ENCODE measurements around the gene SCN3B.
A peak's percentile ranks its signal among the peaks of the same experiment; 100 is the strongest.

Gene SCN3B

DNA sequence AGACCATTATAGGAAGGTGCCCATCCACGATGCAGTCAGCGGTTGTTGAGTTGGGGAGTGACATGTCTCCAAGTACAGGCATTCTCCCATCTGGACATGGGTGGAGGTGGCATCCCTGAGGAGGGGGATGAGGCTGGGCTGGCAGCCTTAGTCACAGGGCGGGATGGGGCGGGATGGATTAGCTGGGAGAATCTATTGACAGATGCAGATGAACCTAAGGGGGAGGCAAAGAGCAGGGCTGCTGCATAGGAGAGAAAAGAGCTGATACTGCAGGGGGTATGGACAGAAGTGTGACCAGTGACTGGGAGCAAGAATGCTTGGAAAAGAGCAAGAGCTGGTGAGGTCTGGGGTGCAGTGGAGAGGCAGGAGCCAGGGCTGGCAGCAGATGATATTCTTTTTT, 42.7 kb downstream of the SCN3B start:
- no peak for DNase-seq
- Mint-ChIP-seq H3K4me3 (no peak overlapping the region), H3K4me1 (no peaks in the 10 kb centered on the region), H3K9me3 (no peaks in the 10 kb centered on the region), H3K27ac (no peak overlapping the region), H3K27me3 (ENCODE audit: low read depth, poor library complexity) (peaks cover 7% of the 10 kb centered on the region), H3K36me3 (ENCODE audit: low read depth) (peaks cover 49% of the 10 kb centered on the region)
- TF ChIP-seq, protein P1, sequence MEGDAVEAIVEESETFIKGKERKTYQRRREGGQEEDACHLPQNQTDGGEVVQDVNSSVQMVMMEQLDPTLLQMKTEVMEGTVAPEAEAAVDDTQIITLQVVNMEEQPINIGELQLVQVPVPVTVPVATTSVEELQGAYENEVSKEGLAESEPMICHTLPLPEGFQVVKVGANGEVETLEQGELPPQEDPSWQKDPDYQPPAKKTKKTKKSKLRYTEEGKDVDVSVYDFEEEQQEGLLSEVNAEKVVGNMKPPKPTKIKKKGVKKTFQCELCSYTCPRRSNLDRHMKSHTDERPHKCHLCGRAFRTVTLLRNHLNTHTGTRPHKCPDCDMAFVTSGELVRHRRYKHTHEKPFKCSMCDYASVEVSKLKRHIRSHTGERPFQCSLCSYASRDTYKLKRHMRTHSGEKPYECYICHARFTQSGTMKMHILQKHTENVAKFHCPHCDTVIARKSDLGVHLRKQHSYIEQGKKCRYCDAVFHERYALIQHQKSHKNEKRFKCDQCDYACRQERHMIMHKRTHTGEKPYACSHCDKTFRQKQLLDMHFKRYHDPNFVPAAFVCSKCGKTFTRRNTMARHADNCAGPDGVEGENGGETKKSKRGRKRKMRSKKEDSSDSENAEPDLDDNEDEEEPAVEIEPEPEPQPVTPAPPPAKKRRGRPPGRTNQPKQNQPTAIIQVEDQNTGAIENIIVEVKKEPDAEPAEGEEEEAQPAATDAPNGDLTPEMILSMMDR (IDR thresholded peaks at IDR 0.05): no peak

DNA sequence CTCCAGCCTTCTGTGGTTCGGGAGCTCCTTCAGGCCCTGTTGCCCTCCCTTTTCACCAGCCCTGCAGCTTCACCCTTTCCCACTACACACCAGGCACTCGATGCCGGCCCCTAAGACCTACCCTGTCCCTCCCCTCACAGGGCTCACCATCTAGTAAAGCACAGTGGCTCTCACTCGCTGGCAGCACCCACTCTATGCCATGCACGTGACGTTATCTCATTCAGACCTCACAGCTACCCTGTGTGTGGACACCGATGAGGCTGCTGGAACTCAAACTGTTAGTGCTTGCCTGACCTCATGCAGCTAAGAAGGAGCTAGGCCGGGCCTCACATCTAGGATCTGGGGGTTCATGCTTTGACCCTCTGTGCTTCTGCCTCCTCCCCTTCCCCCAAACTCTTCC, 45.5 kb downstream of the SCN3B start:
- DNase-seq: no peak
- no peaks in the 10 kb centered on the region for H3K9me3 Mint-ChIP-seq
- peaks cover 56% of the 10 kb centered on the region for H3K36me3 Mint-ChIP-seq (ENCODE audit: low read depth)
- H3K27ac Mint-ChIP-seq: peak overlapping the region; percentile 22
- peaks cover 2% of the 10 kb centered on the region for H3K27me3 Mint-ChIP-seq (ENCODE audit: low read depth, poor library complexity)
- H3K4me1 Mint-ChIP-seq: no peaks in the 10 kb centered on the region
- TF ChIP-seq, protein P1 (IDR thresholded peaks at IDR 0.05): no peak
- no peak overlapping the region for H3K4me3 Mint-ChIP-seq

DNA sequence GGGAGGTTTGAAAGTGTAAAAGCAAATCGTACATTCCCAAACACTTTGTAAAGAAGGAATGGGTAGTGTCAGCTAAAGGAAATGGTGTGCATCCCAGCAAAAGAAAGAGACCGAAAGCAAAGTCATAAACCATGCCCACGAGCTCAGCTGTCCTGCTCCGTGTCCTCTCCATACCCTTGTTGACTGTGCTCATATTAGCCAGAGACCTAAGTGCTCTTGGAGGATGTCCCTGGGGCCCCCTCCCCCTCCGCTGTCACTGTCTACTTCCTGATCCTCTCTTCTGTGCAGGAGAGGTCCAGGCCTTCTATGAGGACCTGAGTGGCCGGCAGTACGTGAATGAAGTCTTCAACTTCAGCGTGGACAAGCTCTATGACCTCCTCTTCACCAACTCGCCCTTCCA, 46.1 kb downstream of the SCN3B start:
- peak overlapping the region; percentile 22 for H3K27ac Mint-ChIP-seq
- TF ChIP-seq, protein P1 (IDR thresholded peaks at IDR 0.05): no peak
- no peak overlapping the region for H3K4me3 Mint-ChIP-seq
- DNase-seq: no peak
- no peaks in the 10 kb centered on the region for H3K9me3 Mint-ChIP-seq
- no peaks in the 10 kb centered on the region for H3K4me1 Mint-ChIP-seq
- peaks cover 2% of the 10 kb centered on the region for H3K27me3 Mint-ChIP-seq (ENCODE audit: low read depth, poor library complexity)
- H3K36me3 Mint-ChIP-seq (ENCODE audit: low read depth): peaks cover 58% of the 10 kb centered on the region

DNA sequence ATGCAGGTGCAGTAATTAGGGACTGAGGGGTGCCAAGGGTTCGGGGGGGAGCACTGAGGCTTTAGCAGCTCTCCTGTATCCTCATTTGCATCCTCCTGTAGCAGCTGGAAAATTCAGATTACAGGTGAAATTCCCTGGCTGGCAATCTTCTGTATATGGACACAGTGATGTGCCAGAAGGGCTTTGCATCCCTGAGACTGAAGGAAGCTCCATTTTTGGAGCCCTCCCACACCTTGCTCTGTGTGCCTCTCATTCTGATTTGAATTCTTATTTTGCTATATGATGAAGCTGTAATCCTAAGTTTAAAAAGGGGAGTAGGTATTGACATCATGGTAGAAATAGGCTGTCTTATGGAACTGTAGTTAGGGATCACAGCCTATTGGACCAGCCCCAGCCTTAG, 46.6 kb downstream of the SCN3B start:
- no peak for DNase-seq
- H3K9me3 Mint-ChIP-seq: no peaks in the 10 kb centered on the region
- TF ChIP-seq, protein P1 (IDR thresholded peaks at IDR 0.05): no peak
- no peaks in the 10 kb centered on the region for H3K4me1 Mint-ChIP-seq
- peaks cover 59% of the 10 kb centered on the region for H3K36me3 Mint-ChIP-seq (ENCODE audit: low read depth)
- no peak overlapping the region for H3K4me3 Mint-ChIP-seq
- no peak overlapping the region for H3K27ac Mint-ChIP-seq
- peaks cover 2% of the 10 kb centered on the region for H3K27me3 Mint-ChIP-seq (ENCODE audit: low read depth, poor library complexity)

DNA sequence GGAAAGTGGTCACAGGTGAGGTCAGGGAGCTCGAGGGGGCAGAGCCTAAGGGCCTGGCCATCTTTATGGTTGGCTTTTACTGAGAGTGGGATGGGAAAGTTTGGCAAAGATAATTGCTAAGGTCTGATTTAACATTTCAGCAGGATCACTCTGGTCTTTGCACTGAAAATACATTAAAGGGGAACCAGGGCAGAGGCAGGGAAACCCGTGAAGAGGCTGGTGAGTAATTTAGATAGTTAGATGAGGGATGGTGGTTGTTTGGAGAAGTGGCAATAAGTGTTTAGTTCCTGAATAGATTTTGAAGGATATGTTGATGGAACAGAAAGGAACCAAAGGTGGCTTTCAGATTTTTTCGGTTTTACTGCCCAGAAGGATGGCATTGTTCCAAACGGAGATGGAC, 50.8 kb downstream of the SCN3B start:
- H3K4me3 Mint-ChIP-seq: no peak overlapping the region
- TF ChIP-seq, protein P1 (IDR thresholded peaks at IDR 0.05): no peak
- peaks cover 1% of the 10 kb centered on the region for H3K27me3 Mint-ChIP-seq (ENCODE audit: low read depth, poor library complexity)
- DNase-seq: no peak
- no peaks in the 10 kb centered on the region for H3K4me1 Mint-ChIP-seq
- H3K27ac Mint-ChIP-seq: no peak overlapping the region
- H3K36me3 Mint-ChIP-seq (ENCODE audit: low read depth): peaks cover 52% of the 10 kb centered on the region
- no peaks in the 10 kb centered on the region for H3K9me3 Mint-ChIP-seq

DNA sequence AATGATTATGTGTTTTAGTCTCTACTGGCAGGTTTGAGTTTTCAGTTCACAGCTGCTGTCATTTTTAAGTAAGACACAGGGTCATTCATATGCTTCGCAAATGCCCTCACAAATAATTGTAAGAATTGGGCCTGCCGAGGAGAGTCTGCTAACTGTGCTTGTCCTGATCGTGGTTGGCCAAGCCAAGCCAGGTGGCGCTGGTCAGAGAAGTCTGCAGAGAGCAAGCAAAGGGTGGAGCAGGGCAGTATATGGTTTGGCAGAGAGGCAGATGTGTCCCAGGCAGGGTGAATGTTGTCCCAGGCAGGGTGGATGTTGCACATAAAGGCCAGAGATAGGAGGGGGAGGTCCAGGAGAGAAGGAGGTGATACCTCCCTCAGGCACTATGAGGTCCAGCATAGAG, 52.7 kb downstream of the SCN3B start:
- TF ChIP-seq, protein P1 (IDR thresholded peaks at IDR 0.05): no peak
- DNase-seq: no peak
- Mint-ChIP-seq H3K4me1 (no peaks in the 10 kb centered on the region), H3K4me3 (no peak overlapping the region), H3K27ac (no peak overlapping the region), H3K9me3 (no peaks in the 10 kb centered on the region), H3K36me3 (ENCODE audit: low read depth) (peaks cover 49% of the 10 kb centered on the region), H3K27me3 (ENCODE audit: low read depth, poor library complexity) (no peaks in the 10 kb centered on the region)

All from nephron progenitor cell (in vitro differentiated cells).